Dermis blood vessel endothelial cell (primary cell): ENCODE measurements around the gene SNX6. TPM values are rescaled to one million over a fixed set of nuclear protein-coding genes. Genes with fewer than 3 reads are reported as not detected.
"Not testable (repeated sequence)": the region's sequence is repeated elsewhere in the genome, so short reads cannot be mapped to it uniquely, and the experiment has no call there.

Experiments
- DNase-seq: peaks from one replicate; pipeline ENCODE4 v3.0.0; 2010
- total RNA-seq: library from RNA; depleted of rRNA; stranded (reverse); fragments of >200 nt; gene quantifications from 2 replicates; pipeline ENCODE4 v1.2.3, GENCODE V29; 2014

Gene SNX6
- total RNA-seq = 178 and 180 TPM in 2 replicates

GRCh38 chr14:34629657-34630529 lies at the start of gene SNX6:
Gene SNX6 (minus strand): TSS chr14:34630148. CDS start chr14:34630116, 32 bp downstream.
- peak; percentile 88 for DNase-seq

GRCh38 chr14:34678735-34679134 lies 48.8 kb upstream of the SNX6 start:
- DNase-seq = no peak

- DNase-seq = peak; percentile 54
Observed at GRCh38 chr14:34678306-34678705, 48.4 kb upstream of the SNX6 start.

GRCh38 chr14:34676516-34677211 lies 46.7 kb upstream of the SNX6 start:
- no peak for DNase-seq

GRCh38 chr14:34673702-34674101 lies 43.8 kb upstream of the SNX6 start:
- no peak for DNase-seq

- DNase-seq = no peak
Observed at GRCh38 chr14:34671716-34672115, 41.8 kb upstream of the SNX6 start.

GRCh38 chr14:34668111-34668510 lies 38.2 kb upstream of the SNX6 start:
- DNase-seq = no peak

GRCh38 chr14:34667007-34667406 lies 37.1 kb upstream of the SNX6 start:
- no peak for DNase-seq

- DNase-seq = peak; percentile 93
Observed at GRCh38 chr14:34665785-34666435, 36.0 kb upstream of the SNX6 start.

GRCh38 chr14:34662561-34663088 lies 32.7 kb upstream of the SNX6 start:
- no peak for DNase-seq

GRCh38 chr14:34660796-34661195 lies 30.8 kb upstream of the SNX6 start:
- no peak for DNase-seq

GRCh38 chr14:34655959-34656358 lies 26.0 kb upstream of the SNX6 start:
- DNase-seq = no peak

GRCh38 chr14:34653073-34653472 lies 23.1 kb upstream of the SNX6 start:
- not testable (repeated sequence) for DNase-seq

- not testable (repeated sequence) for DNase-seq
Observed at GRCh38 chr14:34652348-34652747, 22.4 kb upstream of the SNX6 start.

GRCh38 chr14:34650786-34651584 lies 21.0 kb upstream of the SNX6 start:
- peak; percentile 96 for DNase-seq

- peak; percentile 12 for DNase-seq
Observed at GRCh38 chr14:34650006-34650405, 20.1 kb upstream of the SNX6 start.

- DNase-seq = peak; percentile 60
Observed at GRCh38 chr14:34649344-34649743, 19.4 kb upstream of the SNX6 start.

GRCh38 chr14:34646570-34647255 lies 16.8 kb upstream of the SNX6 start:
- no peak for DNase-seq

GRCh38 chr14:34643361-34643760 lies 13.4 kb upstream of the SNX6 start:
- DNase-seq = no peak

GRCh38 chr14:34642595-34642994 lies 12.6 kb upstream of the SNX6 start:
- no peak for DNase-seq

- DNase-seq = no peak
Observed at GRCh38 chr14:34640826-34641225, 10.9 kb upstream of the SNX6 start.

- DNase-seq = not testable (repeated sequence)
Observed at GRCh38 chr14:34634360-34634771, 4.4 kb upstream of the SNX6 start.
